C4-2B (cell line): ENCODE data around the gene CDH18.

Source experiments
- ZFX ChIP-seq: fragments of 450-650 bp; IDR thresholded peaks from 2 replicates; pipeline ENCODE4 v1.6.1; 2017
- TF ChIP-seq, protein P1 (sequence below): fragments of 450-650 bp; conservative IDR thresholded peaks from 2 replicates; pipeline ENCODE4 v1.5.1; 2017; ENCODE audit warnings: mild to moderate bottlenecking

DNA sequence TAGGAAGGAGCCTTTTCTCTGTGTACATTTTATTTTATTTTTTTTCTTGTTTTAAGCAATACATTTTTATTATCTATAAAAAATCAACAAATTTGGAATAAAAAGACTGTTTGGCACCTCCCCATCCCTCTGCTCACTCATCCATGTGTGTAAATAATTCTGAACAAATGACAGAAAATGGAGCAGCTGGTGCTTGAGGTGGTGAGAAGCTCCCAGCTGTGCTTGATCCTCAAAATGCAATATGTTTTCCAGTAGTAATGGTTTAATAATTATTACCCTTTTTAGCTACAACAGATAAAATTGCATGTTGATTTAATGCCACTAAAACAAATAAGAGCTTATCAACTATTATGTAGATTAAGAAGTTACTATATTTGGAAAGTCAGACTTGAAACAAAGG is 132.5 kb downstream of the CDH18 start:
- TF ChIP-seq, protein P1, sequence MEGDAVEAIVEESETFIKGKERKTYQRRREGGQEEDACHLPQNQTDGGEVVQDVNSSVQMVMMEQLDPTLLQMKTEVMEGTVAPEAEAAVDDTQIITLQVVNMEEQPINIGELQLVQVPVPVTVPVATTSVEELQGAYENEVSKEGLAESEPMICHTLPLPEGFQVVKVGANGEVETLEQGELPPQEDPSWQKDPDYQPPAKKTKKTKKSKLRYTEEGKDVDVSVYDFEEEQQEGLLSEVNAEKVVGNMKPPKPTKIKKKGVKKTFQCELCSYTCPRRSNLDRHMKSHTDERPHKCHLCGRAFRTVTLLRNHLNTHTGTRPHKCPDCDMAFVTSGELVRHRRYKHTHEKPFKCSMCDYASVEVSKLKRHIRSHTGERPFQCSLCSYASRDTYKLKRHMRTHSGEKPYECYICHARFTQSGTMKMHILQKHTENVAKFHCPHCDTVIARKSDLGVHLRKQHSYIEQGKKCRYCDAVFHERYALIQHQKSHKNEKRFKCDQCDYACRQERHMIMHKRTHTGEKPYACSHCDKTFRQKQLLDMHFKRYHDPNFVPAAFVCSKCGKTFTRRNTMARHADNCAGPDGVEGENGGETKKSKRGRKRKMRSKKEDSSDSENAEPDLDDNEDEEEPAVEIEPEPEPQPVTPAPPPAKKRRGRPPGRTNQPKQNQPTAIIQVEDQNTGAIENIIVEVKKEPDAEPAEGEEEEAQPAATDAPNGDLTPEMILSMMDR, result no peak
- TF ChIP-seq ZFX, result no peak
